ENCODE data around the gene UPP2. TPM values are rescaled to one million over a fixed set of nuclear protein-coding genes. Genes with fewer than 3 reads are reported as not detected.

The UPP2 gene
- polyA plus RNA-seq, 2 of the 4 experiments (the other 2 are of a cell fraction) = not detected

GRCh38 chr2:158125756-158126498, 24.3 kb downstream of the UPP2 start:
- WGBS (ENCODE audit: missing lambda C conversion rate) = 64% methylated on average over 5 of the region's 5 CpGs
- Histone ChIP-seq H3K4me1 (peaks cover 35% of the 10 kb centered on the region), H3K4me3 (no peak overlapping the region), H3K27ac (no peak overlapping the region), H3K4me2 (no peak overlapping the region), H3K9me3 (no peaks in the 10 kb centered on the region)
- ChIA-PET CTCF (no interaction called here), POLR2A (no interaction called here)
- ATAC-seq = no peak
- DNase-seq (ENCODE audit: low read depth in 1 of 2, low spot score in 1 of 2) = no peak
- no peak for TF ChIP-seq EP300 (IDR thresholded peaks at IDR 0.05)
- no peak for TF ChIP-seq RFX5 (IDR thresholded peaks at IDR 0.05)
- TF ChIP-seq NPAS2 (CRISPR knock-in tag; IDR thresholded peaks at IDR 0.05; ENCODE audit: borderline replicate concordance) = no peak
- TF ChIP-seq BCL3 (IDR thresholded peaks at IDR 0.05) = no peak
- no peak for TF ChIP-seq POLR2AphosphoS2 (conservative IDR thresholded peaks at IDR 0.05; ENCODE audit: low read length)
- no peak for FAIRE-seq

- Histone ChIP-seq H3K4me1 (peaks cover 45% of the 10 kb centered on the region), H3K4me2 (0 out of 3 replicates have a peak overlapping the region, but pooled peaks have one; percentile 2), H3K4me3 (no peak overlapping the region), H3K9me3 (no peaks in the 10 kb centered on the region), H3K27ac (no peak overlapping the region)
- POLR2A ChIA-PET = no interaction called here
- no peak for TF ChIP-seq HOXB5 (CRISPR knock-in tag; IDR thresholded peaks at IDR 0.05)
- TF ChIP-seq TFCP2L1 (CRISPR knock-in tag; IDR thresholded peaks at IDR 0.05) = no peak
- no peak for TF ChIP-seq KDM1A (IDR thresholded peaks at IDR 0.05; ENCODE audit: low read depth)
- TF ChIP-seq ATOH8 (CRISPR knock-in tag; IDR thresholded peaks at IDR 0.05; ENCODE audit: low read depth) = no peak
- TF ChIP-seq NR3C1 (IDR thresholded peaks at IDR 0.05) = no peak
- TF ChIP-seq MAZ (IDR thresholded peaks at IDR 0.05; ENCODE audit: borderline replicate concordance, low read depth, low read length) = no peak
- no peak for TF ChIP-seq CHD2 (IDR thresholded peaks at IDR 0.05; ENCODE audit: low read length, partially characterized antibody)
- no peak for TF ChIP-seq HOXA7 (CRISPR knock-in tag; IDR thresholded peaks at IDR 0.05)
- TF ChIP-seq ZSCAN20 (CRISPR knock-in tag; IDR thresholded peaks at IDR 0.05) = no peak
- no peak for TF ChIP-seq ELK1 (IDR thresholded peaks at IDR 0.05; ENCODE audit: low read depth, low read length)
- no peak for TF ChIP-seq REST (IDR thresholded peaks at IDR 0.05)
- TF ChIP-seq CEBPB (IDR thresholded peaks at IDR 0.05) = no peak
- TF ChIP-seq BHLHE40 (IDR thresholded peaks at IDR 0.05; ENCODE audit: low read depth, low read length) = no peak
- TF ChIP-seq E2F6 (IDR thresholded peaks at IDR 0.05; ENCODE audit: borderline replicate concordance, low read depth) = no peak
- no peak for TF ChIP-seq MAFK (IDR thresholded peaks at IDR 0.05; ENCODE audit: partially characterized antibody)
- TF ChIP-seq SREBF2 (IDR thresholded peaks at IDR 0.05) = no peak
- TF ChIP-seq EHMT2 (IDR thresholded peaks at IDR 0.05; ENCODE audit: low read depth) = no peak
- TF ChIP-seq BCL3 (IDR thresholded peaks at IDR 0.05) = no peak
- TF ChIP-seq MYC (IDR thresholded peaks at IDR 0.05; ENCODE audit: borderline replicate concordance, low read length) = no peak
- ATAC-seq = no peak
- CTCF ChIA-PET = no interaction called here
- WGBS (ENCODE audit: missing lambda C conversion rate) = 21% methylated on average over 1 of the region's 1 CpG
- no peak for FAIRE-seq
- no peak for DNase-seq (ENCODE audit: low read depth in 1 of 2, low spot score in 1 of 2)
Measured at GRCh38 chr2:158127380-158127804, 25.7 kb downstream of the UPP2 start.

Data from A549 (cell line).